ENCODE measurements around the gene ATP1A3.

- no peak for TF ChIP-seq POLR2A (IDR thresholded peaks at IDR 0.05)
- TF ChIP-seq CTCF (IDR thresholded peaks at IDR 0.05), result no peak
Observed at GRCh38 chr19:41957161-41957837, 36.7 kb downstream of the ATP1A3 start.

All from heart left ventricle (tissue), 13 donors.